Transverse colon (tissue), 4 donors: ENCODE data around the gene DPP8.

ENCODE experiments used
- POLR2A ChIP-seq: fragments of 450-650 bp; IDR thresholded peaks from one replicate; pipeline ENCODE4 v1.6.1; 2016; ENCODE audit warnings: antibody characterized with exemption, mild to moderate bottlenecking, moderate library complexity
- POLR2AphosphoS5 ChIP-seq, 3 donors: sonication (generic); formaldehyde crosslinking; IDR thresholded peaks; one replicate each; pipeline ENCODE4 v1.6.1; 2016; ENCODE audit warnings: antibody characterized with exemption in 3 of 3
- TF ChIP-seq, protein P1 (sequence below), 5 experiments: fragments of 200-600 bp in 3 of 5; fragments of 450-650 bp in 2 of 5; sonication (generic) in 3 of 5; IDR thresholded peaks; 1 replicate in 2 of 5; 2 replicates in 3 of 5; pipeline ENCODE4 v1.5.1; 2016 to 2017; ENCODE audit warnings: antibody characterized with exemption in 5 of 5, inconsistent platforms in 3 of 5, mild to moderate bottlenecking in 2 of 5, moderate library complexity in 1 of 5

GRCh38 chr15:65521350-65521749 lies 3.9 kb upstream of the DPP8 start:
- TF ChIP-seq, protein P1, sequence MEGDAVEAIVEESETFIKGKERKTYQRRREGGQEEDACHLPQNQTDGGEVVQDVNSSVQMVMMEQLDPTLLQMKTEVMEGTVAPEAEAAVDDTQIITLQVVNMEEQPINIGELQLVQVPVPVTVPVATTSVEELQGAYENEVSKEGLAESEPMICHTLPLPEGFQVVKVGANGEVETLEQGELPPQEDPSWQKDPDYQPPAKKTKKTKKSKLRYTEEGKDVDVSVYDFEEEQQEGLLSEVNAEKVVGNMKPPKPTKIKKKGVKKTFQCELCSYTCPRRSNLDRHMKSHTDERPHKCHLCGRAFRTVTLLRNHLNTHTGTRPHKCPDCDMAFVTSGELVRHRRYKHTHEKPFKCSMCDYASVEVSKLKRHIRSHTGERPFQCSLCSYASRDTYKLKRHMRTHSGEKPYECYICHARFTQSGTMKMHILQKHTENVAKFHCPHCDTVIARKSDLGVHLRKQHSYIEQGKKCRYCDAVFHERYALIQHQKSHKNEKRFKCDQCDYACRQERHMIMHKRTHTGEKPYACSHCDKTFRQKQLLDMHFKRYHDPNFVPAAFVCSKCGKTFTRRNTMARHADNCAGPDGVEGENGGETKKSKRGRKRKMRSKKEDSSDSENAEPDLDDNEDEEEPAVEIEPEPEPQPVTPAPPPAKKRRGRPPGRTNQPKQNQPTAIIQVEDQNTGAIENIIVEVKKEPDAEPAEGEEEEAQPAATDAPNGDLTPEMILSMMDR (IDR thresholded peaks at IDR 0.05) = no peak
- TF ChIP-seq POLR2A (no peak), POLR2AphosphoS5 (IDR thresholded peaks at IDR 0.05) (no peak)
